ENCODE results near the gene TECTA.

Gene TECTA

DNA sequence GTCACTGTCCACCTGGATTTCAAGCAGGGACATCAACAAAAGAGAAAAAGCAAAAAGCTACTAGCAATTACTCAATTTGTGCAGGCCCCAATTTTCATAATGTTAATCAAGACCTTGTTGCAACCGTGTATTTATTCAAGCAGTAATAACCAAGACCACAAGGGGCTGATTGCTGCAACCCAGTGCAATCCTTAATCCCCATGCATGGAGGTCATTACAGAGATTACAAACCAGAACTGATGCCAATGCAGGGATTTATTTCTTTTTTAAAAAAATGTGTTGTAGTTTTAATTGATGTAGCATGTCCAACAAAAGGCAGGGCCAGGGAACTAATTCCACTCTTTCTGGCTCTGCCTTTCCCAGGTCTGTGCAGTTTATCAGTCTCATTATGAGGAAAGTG, 18.4 kb downstream of the TECTA start:
- H3K4me1 ChIP-seq (ENCODE audit: low read length): no peaks in the 10 kb centered on the region
- H3K27me3 ChIP-seq (replicated peaks; ENCODE audit: insufficient read depth, low read length): no peaks in the 10 kb centered on the region
- no peak overlapping the region for H2AFZ ChIP-seq (ENCODE audit: low read length)
- no peak overlapping the region for H3K9ac ChIP-seq (ENCODE audit: low read length)
- no peak overlapping the region for H3K4me2 ChIP-seq (ENCODE audit: low read depth, low read length)
- no peak overlapping the region for H3K4me3 ChIP-seq (ENCODE audit: low read length)
- H3F3A ChIP-seq (ENCODE audit: insufficient read depth, low read length): no peaks in the 10 kb centered on the region
- no peaks in the 10 kb centered on the region for H3K9me2 ChIP-seq (replicated peaks; ENCODE audit: insufficient read depth, low read length)
- H3K36me3 ChIP-seq (replicated peaks; ENCODE audit: insufficient read depth, low read length): no peaks in the 10 kb centered on the region
- no peaks in the 10 kb centered on the region for H4K20me1 ChIP-seq (ENCODE audit: insufficient read depth, low read length)
- no peaks in the 10 kb centered on the region for H3K79me2 ChIP-seq (ENCODE audit: low read length)
- H3K9me3 ChIP-seq (replicated peaks; ENCODE audit: insufficient read depth, low read length): no peaks in the 10 kb centered on the region
- H3K27ac ChIP-seq (ENCODE audit: low read length): no peak overlapping the region
- TF ChIP-seq CTCF (IDR thresholded peaks at IDR 0.05; ENCODE audit: low read length) (no peak), EZH2 (optimal IDR thresholded peaks at IDR 0.05; ENCODE audit: low read depth, low read length) (no peak)
- no peak for DNase-seq

GRCh38 chr11:121122328-121122727, 21.3 kb downstream of the TECTA start:
- DNase-seq: no peak
- H2AFZ ChIP-seq (ENCODE audit: low read length): no peak overlapping the region
- no peaks in the 10 kb centered on the region for H3K9me3 ChIP-seq (replicated peaks; ENCODE audit: insufficient read depth, low read length)
- no peaks in the 10 kb centered on the region for H3K79me2 ChIP-seq (ENCODE audit: low read length)
- no peak overlapping the region for H3K9ac ChIP-seq (ENCODE audit: low read length)
- TF ChIP-seq EZH2 (optimal IDR thresholded peaks at IDR 0.05; ENCODE audit: low read depth, low read length): no peak
- H3K4me3 ChIP-seq (ENCODE audit: low read length): no peak overlapping the region
- H3K36me3 ChIP-seq (replicated peaks; ENCODE audit: insufficient read depth, low read length): no peaks in the 10 kb centered on the region
- H3K27me3 ChIP-seq (replicated peaks; ENCODE audit: insufficient read depth, low read length): no peaks in the 10 kb centered on the region
- H4K20me1 ChIP-seq (ENCODE audit: insufficient read depth, low read length): no peaks in the 10 kb centered on the region
- H3K4me2 ChIP-seq (ENCODE audit: low read depth, low read length): no peak overlapping the region
- H3K27ac ChIP-seq (ENCODE audit: low read length): no peak overlapping the region
- no peaks in the 10 kb centered on the region for H3K4me1 ChIP-seq (ENCODE audit: low read length)
- no peaks in the 10 kb centered on the region for H3F3A ChIP-seq (ENCODE audit: insufficient read depth, low read length)
- H3K9me2 ChIP-seq (replicated peaks; ENCODE audit: insufficient read depth, low read length): no peaks in the 10 kb centered on the region

DNA sequence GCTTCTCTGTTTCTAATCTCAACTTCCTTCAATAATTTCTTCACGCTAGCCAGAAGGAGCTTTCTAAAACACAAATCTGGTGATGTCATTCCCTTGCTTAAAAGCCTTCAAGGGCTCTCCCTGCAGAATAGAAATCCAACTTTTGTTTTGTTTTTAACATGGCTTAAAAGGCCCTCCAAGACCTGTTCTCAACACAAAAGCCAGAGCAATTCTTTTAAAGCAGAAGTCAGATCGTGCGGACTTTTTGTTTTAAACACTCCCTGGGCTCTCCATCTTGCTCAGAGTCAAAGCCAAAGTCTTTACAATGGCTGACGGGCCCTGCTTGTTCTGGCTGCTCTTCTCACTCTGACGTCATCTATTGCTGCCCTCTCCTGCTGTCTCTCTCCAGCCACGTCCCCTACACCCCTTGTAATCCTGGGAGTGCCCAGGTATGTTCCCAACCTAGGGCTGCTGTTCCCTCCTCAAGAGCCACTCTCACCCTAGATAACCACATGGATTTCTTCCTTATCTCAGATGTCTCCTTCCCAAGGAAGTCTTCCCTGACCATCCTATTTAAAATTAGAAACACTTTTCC, 22.5 kb downstream of the TECTA start:
- H3K9me3 ChIP-seq (replicated peaks; ENCODE audit: insufficient read depth, low read length): no peaks in the 10 kb centered on the region

More for the DNA sequence above, 22.5 kb downstream of the TECTA start:
- TF ChIP-seq EZH2phosphoT487 (IDR thresholded peaks at IDR 0.05; ENCODE audit: low read length) (no peak), EZH2 (optimal IDR thresholded peaks at IDR 0.05; ENCODE audit: low read depth, low read length) (no peak), CTCF (IDR thresholded peaks at IDR 0.05; ENCODE audit: low read length) (no peak)
- no peak overlapping the region for H3K27ac ChIP-seq (ENCODE audit: low read length)
- H3F3A ChIP-seq (ENCODE audit: insufficient read depth, low read length): no peaks in the 10 kb centered on the region
- H3K4me3 ChIP-seq (ENCODE audit: low read length): no peak overlapping the region
- no peaks in the 10 kb centered on the region for H3K79me2 ChIP-seq (ENCODE audit: low read length)
- no peaks in the 10 kb centered on the region for H3K27me3 ChIP-seq (replicated peaks; ENCODE audit: insufficient read depth, low read length)
- no peak overlapping the region for H2AFZ ChIP-seq (ENCODE audit: low read length)
- no peak overlapping the region for H3K9ac ChIP-seq (ENCODE audit: low read length)
- no peaks in the 10 kb centered on the region for H3K9me2 ChIP-seq (replicated peaks; ENCODE audit: insufficient read depth, low read length)
- H4K20me1 ChIP-seq (ENCODE audit: insufficient read depth, low read length): no peaks in the 10 kb centered on the region
- H3K4me1 ChIP-seq (ENCODE audit: low read length): no peaks in the 10 kb centered on the region
- no peak overlapping the region for H3K4me2 ChIP-seq (ENCODE audit: low read depth, low read length)
- no peaks in the 10 kb centered on the region for H3K36me3 ChIP-seq (replicated peaks; ENCODE audit: insufficient read depth, low read length)
- DNase-seq: no peak

Measured in MM.1S (cell line).